ENCODE results near the gene PLXNB1. TPM values are rescaled to one million over a fixed set of nuclear protein-coding genes. Genes with fewer than 3 reads are reported as not detected.
"Not testable (repeated sequence)": the region's sequence is repeated elsewhere in the genome, so short reads cannot be mapped to it uniquely, and the experiment has no call there.

Gene PLXNB1
- total RNA-seq, 1 donor from 2014 or later, result 63.7 TPM

DNA sequence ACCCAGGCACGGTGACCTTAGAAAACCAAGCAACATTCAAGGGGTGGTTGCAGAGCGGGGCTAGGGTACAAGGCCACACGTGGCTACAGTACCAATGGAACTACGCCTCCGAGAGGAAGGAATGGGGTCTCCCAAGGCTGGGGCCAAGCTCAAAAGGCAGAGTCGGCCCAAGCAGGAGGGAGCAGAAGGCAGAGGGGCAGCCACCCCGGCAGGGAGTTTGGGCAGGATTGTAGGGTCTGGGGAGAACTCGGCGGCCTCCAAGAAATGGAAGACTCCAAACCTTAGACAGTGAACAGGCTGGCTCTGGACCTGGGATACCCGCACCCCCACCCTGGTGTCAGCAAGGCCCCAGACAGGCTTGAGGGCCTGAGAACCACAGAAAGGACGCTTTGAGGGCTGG is 45.3 kb upstream of the PLXNB1 start:
- DNase-seq (ENCODE audit: low read depth) (no peak), FAIRE-seq (no peak)
- Histone ChIP-seq H3K4me3 (ENCODE audit: low read depth, low read length) (no peak overlapping the region), H3K27me3 (ENCODE audit: control insufficient read depth, insufficient read depth, low read length) (no peaks in the 10 kb centered on the region), H3K36me3 (ENCODE audit: control insufficient read depth, insufficient read depth, low read length) (peaks cover 4% of the 10 kb centered on the region)
- TF ChIP-seq, protein P1, sequence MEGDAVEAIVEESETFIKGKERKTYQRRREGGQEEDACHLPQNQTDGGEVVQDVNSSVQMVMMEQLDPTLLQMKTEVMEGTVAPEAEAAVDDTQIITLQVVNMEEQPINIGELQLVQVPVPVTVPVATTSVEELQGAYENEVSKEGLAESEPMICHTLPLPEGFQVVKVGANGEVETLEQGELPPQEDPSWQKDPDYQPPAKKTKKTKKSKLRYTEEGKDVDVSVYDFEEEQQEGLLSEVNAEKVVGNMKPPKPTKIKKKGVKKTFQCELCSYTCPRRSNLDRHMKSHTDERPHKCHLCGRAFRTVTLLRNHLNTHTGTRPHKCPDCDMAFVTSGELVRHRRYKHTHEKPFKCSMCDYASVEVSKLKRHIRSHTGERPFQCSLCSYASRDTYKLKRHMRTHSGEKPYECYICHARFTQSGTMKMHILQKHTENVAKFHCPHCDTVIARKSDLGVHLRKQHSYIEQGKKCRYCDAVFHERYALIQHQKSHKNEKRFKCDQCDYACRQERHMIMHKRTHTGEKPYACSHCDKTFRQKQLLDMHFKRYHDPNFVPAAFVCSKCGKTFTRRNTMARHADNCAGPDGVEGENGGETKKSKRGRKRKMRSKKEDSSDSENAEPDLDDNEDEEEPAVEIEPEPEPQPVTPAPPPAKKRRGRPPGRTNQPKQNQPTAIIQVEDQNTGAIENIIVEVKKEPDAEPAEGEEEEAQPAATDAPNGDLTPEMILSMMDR (IDR thresholded peaks at IDR 0.05; ENCODE audit: insufficient read depth, low read length, severe bottlenecking), result no peak

DNA sequence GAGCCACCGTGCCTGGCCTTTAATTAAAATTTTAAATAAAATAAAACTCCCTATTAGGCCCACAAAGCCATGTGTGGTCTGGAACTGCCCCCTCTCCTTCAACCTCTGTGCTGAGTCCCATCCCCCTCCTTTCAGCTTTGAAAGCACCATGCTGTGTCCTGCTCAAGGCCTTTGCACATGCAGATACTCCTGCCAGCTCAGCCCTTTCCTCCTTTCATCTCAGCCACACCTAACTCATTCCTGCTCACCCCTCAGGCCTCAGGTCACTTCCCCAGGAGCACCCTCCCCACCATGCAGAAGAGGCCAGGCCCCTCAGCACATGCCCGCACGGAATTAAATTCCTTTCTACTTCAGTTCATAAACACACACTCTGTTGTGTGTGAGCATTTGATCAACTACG is 44.7 kb upstream of the PLXNB1 start:
- TF ChIP-seq, protein P1 (IDR thresholded peaks at IDR 0.05; ENCODE audit: insufficient read depth, low read length, severe bottlenecking), result no peak
- Histone ChIP-seq H3K27me3 (ENCODE audit: control insufficient read depth, insufficient read depth, low read length) (no peaks in the 10 kb centered on the region), H3K36me3 (ENCODE audit: control insufficient read depth, insufficient read depth, low read length) (peaks cover 8% of the 10 kb centered on the region), H3K4me3 (ENCODE audit: low read depth, low read length) (no peak overlapping the region)
- no peak for DNase-seq (ENCODE audit: low read depth)
- FAIRE-seq, result no peak

DNA sequence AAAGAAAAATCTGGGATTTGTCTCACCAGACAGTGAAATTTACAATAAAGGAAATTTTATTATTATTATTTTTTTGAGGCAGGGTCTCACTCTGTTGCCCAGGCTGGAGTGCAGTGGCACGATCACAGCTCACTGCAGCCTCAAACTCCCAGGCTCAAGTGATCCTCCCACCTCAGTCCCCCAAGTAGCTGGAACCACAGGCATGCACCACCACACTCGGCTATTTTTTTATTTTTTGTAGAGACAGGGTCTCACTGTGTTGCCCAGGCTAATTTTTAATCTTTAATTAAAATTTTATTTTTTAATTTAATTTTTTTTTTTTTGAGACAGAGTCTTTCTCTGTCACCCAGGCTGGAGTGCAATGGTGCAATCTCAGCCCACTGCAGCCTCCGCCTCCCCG is 44.1 kb upstream of the PLXNB1 start:
- H3K27me3 ChIP-seq (ENCODE audit: control insufficient read depth, insufficient read depth, low read length); DNase-seq (ENCODE audit: low read depth); FAIRE-seq; H3K4me3 ChIP-seq (ENCODE audit: low read depth, low read length): not testable (repeated sequence)
- peaks cover 13% of the 10 kb centered on the region for H3K36me3 ChIP-seq (ENCODE audit: control insufficient read depth, insufficient read depth, low read length)

DNA sequence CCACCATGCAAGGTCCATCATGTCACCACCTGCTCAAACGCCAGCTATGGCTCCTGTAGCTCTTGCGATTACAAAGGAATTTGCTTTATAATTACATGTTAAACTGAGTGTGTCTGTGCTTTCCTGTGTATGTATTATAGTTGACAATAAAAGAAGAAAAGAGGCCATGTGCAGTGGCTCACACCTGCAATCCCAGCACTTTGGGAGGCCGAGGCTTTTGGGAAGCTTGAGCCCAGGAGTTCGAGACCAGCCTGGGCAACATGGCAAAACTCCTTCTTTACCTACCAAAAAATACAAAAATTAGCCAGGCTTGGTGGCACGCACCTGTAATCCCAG is 43.7 kb upstream of the PLXNB1 start:
- Histone ChIP-seq H3K27me3 (ENCODE audit: control insufficient read depth, insufficient read depth, low read length) (no peaks in the 10 kb centered on the region), H3K4me3 (ENCODE audit: low read depth, low read length) (no peak overlapping the region), H3K36me3 (ENCODE audit: control insufficient read depth, insufficient read depth, low read length) (peaks cover 14% of the 10 kb centered on the region)
- FAIRE-seq (no peak), DNase-seq (ENCODE audit: low read depth) (no peak)
- TF ChIP-seq, protein P1 (IDR thresholded peaks at IDR 0.05; ENCODE audit: insufficient read depth, low read length, severe bottlenecking), result no peak

DNA sequence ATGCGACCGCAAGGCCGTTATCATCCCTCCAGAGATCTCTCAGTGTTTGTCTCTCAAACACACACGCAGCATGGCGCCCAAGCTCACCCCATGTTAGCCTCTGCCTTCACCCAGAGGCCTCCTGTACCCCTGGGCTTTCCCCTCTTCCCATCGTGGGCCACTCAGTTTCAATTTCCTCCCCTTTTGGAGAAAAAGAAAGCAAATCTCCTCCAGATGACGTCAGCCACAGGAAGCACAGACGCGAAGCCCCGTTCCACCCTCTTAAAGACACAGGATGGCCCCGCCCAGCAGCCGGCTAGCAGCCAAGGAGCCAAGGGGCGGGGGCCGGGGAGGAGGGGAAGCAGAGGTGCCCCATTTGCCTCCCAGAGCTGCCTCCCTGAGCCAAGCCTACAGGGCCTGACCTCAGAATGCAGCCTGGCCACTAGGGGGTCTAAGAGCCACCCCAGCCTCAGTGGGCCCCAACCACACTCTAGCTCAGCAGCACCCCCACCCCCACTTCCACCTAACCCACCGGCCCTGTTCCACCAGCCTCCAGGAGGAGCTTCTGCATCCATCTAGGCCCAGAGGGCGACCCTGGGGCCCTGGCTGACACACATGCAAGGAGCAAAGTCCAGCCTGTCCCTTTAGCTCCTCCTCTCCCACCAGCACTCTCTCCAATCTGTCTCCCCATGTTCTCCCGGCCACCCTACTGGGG is 43.2 kb upstream of the PLXNB1 start:
- TF ChIP-seq, protein P1 (IDR thresholded peaks at IDR 0.05; ENCODE audit: insufficient read depth, low read length, severe bottlenecking), result peak; percentile 45
- DNase-seq (ENCODE audit: low read depth), result peak; percentile 78
- no peak for FAIRE-seq
- Histone ChIP-seq H3K36me3 (ENCODE audit: control insufficient read depth, insufficient read depth, low read length) (peaks cover 14% of the 10 kb centered on the region), H3K27me3 (ENCODE audit: control insufficient read depth, insufficient read depth, low read length) (no peaks in the 10 kb centered on the region), H3K4me3 (ENCODE audit: low read depth, low read length) (peak overlapping the region; percentile 55)

DNA sequence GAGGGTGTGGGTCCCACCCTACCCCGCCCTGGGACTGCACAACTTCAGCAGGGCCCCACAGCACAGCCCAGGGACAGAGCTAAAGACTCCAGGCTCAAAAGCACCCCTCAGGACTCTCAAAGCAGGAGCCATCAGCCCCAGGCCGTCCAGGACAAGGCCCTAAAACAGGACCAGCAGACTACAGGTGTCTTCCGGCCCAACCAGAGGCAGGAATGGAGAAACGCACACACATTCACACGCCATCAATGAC is 42.7 kb upstream of the PLXNB1 start:
- H3K36me3 ChIP-seq (ENCODE audit: control insufficient read depth, insufficient read depth, low read length), result peaks cover 14% of the 10 kb centered on the region

More for the DNA sequence above, 42.7 kb upstream of the PLXNB1 start:
- TF ChIP-seq, protein P1 (IDR thresholded peaks at IDR 0.05; ENCODE audit: insufficient read depth, low read length, severe bottlenecking), result no peak
- DNase-seq (ENCODE audit: low read depth) (no peak), FAIRE-seq (peak; percentile 18)
- Histone ChIP-seq H3K27me3 (ENCODE audit: control insufficient read depth, insufficient read depth, low read length) (no peaks in the 10 kb centered on the region), H3K4me3 (ENCODE audit: low read depth, low read length) (peak overlapping the region; percentile 55)
